ENCODE results near the gene AFF3.

The AFF3 gene

DNA sequence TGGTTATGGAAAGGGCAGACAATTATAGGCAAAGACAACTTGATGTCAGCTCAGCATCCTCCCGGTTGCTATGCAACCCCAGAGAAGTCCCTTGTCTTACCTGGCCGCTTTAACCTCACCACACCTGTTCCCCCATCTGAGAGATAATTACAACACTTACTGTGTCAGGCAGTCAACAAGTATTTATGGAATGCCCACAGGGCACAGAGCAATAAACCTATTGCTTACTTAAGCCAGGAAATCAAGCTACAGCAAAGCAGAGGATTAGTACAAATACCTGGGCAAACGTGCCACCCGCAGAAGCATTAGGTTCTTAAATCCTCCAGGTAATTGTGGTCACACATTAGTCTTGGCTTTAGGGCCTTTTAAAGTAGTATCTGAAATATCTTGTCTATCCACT, 332.2 kb downstream of the AFF3 start:
- H3K36me3 ChIP-seq (ENCODE audit: control insufficient read depth, insufficient read depth, low read length), result no peaks in the 10 kb centered on the region
- H3K9me3 ChIP-seq (ENCODE audit: control insufficient read depth, low read length), result no peaks in the 10 kb centered on the region
- no peak overlapping the region for H3K4me3 ChIP-seq (ENCODE audit: insufficient read depth, low read depth, low read length)
- peaks cover 18% of the 10 kb centered on the region for H3K4me1 ChIP-seq (ENCODE audit: control insufficient read depth, insufficient read depth, low read length)
- 90 to 95% methylated on average over 4 of the region's 4 CpGs for WGBS, 2 experiments
- H3K27ac ChIP-seq (ENCODE audit: insufficient read depth, low read depth, low read length, poor library complexity, severe bottlenecking), result no peak overlapping the region
- peaks cover 8% of the 10 kb centered on the region for H3K27me3 ChIP-seq (ENCODE audit: control insufficient read depth, insufficient read depth, low read length, poor library complexity, severe bottlenecking)

DNA sequence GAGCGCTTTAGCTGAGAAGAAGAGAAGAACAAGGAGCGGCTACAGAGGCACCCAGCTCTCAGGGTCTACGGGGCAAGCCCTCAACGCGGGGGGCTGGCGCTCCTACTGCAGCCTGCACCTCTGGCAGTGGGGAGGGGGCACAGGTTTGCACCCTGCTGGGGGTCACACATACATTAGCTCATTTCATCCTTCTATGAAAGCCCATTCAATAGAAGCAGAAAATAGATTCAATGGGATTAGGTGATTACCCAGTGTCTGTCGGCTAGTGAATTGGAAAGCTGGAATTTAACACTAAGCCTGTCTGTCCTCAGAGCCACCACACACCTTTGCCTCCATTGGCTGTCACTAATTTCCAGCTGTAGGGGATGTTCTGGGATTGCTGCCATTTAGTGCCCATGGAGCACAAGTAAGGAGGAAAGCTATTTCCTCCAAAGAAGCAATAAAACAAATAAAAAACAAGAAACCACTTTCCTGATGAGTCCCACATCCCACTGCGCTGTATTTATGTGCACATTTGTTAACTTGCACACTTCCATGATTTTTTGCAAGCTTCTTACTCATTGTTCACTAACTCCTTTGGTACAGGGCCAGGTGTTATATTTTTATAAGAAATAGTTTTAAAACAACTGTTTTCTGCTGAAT, 333.0 kb downstream of the AFF3 start:
- Histone ChIP-seq H3K36me3 (ENCODE audit: control insufficient read depth, insufficient read depth, low read length) (no peaks in the 10 kb centered on the region), H3K4me3 (ENCODE audit: insufficient read depth, low read depth, low read length) (no peak overlapping the region), H3K4me1 (ENCODE audit: control insufficient read depth, insufficient read depth, low read length) (peaks cover 18% of the 10 kb centered on the region), H3K27ac (ENCODE audit: insufficient read depth, low read depth, low read length, poor library complexity, severe bottlenecking) (no peak overlapping the region), H3K9me3 (ENCODE audit: control insufficient read depth, low read length) (no peaks in the 10 kb centered on the region), H3K27me3 (ENCODE audit: control insufficient read depth, insufficient read depth, low read length, poor library complexity, severe bottlenecking) (peaks cover 8% of the 10 kb centered on the region)
- 72 to 85% methylated on average over 8 of the region's 8 CpGs for WGBS, 2 experiments

DNA sequence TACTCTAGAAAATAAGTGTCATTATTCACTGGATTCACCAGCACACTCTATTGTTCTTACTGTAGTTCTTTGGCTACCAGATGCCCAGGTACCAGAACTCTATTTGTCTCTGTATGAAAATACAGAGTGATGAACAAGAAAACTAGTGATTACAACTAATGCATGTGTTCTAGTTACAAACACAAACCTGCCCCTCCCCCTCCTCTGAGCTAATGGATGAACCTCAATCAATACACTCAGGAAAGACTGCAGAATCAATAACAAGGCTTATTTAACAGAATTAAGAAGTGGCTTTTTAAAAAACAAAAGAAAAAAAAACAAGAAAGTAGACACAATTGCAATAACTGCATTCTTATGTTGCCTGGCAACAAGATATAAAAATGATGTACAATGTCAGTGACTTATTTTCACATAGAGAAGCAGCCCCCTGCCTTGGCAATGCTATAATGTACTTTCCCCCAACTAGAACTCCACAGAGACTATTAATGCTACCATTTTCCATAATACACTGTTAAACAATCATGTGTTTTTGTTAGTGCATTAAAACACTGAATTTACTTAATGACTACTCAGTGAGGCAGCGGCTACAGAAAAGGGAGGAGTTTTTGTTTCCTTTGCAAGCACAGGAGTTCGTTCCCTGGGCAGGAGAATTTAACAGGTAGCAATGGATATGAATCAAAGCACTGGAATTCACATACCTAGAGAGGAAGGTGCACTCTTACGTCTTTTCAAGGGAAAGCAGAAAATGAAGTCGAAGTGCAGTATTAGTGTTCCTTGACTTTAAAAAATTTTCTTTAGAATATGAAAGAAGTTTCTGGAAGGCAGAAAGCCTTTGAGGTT, 333.8 kb downstream of the AFF3 start:
- peaks cover 18% of the 10 kb centered on the region for H3K4me1 ChIP-seq (ENCODE audit: control insufficient read depth, insufficient read depth, low read length)
- H3K9me3 ChIP-seq (ENCODE audit: control insufficient read depth, low read length), result no peaks in the 10 kb centered on the region
- peaks cover 8% of the 10 kb centered on the region for H3K27me3 ChIP-seq (ENCODE audit: control insufficient read depth, insufficient read depth, low read length, poor library complexity, severe bottlenecking)
- H3K4me3 ChIP-seq (ENCODE audit: insufficient read depth, low read depth, low read length), result no peak overlapping the region
- 87 to 89% methylated on average over 4 of the region's 4 CpGs for WGBS, 2 experiments
- no peak overlapping the region for H3K27ac ChIP-seq (ENCODE audit: insufficient read depth, low read depth, low read length, poor library complexity, severe bottlenecking)
- no peaks in the 10 kb centered on the region for H3K36me3 ChIP-seq (ENCODE audit: control insufficient read depth, insufficient read depth, low read length)

DNA sequence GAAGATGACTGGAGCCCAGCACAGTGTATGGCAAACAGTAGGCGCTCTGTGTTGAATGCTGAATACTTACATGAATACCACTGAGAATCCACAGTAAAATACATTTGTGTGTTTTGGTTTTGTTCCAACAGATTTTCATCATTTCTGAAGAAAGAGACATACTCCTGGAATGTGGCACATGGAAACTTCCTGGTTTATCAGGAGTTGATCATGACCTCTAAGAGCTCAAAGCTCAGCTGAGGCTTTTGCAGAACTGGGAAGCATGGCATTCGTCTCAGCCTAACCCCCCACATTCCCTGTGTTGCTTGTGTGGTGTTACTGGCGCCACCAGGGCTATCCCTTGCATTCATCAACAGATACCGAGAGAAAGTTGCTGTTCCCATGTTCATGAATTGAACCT, 335.6 kb downstream of the AFF3 start:
- H3K27me3 ChIP-seq (ENCODE audit: control insufficient read depth, insufficient read depth, low read length, poor library complexity, severe bottlenecking), result peaks cover 8% of the 10 kb centered on the region
- H3K4me3 ChIP-seq (ENCODE audit: insufficient read depth, low read depth, low read length), result no peak overlapping the region
- H3K9me3 ChIP-seq (ENCODE audit: control insufficient read depth, low read length), result no peaks in the 10 kb centered on the region
- no peak overlapping the region for H3K27ac ChIP-seq (ENCODE audit: insufficient read depth, low read depth, low read length, poor library complexity, severe bottlenecking)
- no peaks in the 10 kb centered on the region for H3K36me3 ChIP-seq (ENCODE audit: control insufficient read depth, insufficient read depth, low read length)
- WGBS, 2 experiments, result 89 to 95% methylated on average over 4 of the region's 4 CpGs
- peaks cover 18% of the 10 kb centered on the region for H3K4me1 ChIP-seq (ENCODE audit: control insufficient read depth, insufficient read depth, low read length)

DNA sequence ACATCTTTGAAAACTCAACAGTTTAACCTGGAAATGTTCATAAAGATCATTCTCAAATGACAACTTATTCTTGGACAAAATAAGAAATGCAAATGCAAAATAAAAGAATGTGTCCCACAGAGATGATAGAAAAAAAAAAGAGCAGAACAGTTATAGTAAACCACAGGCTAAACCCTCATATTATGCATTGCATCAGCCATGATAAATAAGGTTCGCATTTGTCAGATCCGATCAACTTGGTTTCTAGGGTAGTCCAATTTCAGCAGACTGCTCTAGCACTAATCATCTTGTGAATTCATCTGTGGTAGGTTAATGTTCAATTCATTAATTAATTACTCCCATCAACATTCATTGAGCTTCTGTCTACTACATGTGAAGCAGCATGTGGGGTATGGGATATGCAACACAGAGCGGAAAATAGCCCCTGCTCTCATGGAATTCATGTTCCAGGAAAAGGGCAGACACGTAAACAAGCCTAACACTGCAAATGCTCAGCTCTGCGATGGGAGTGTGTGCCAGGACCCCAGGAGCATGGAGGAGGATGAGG, 336.4 kb downstream of the AFF3 start:
- peaks cover 8% of the 10 kb centered on the region for H3K27me3 ChIP-seq (ENCODE audit: control insufficient read depth, insufficient read depth, low read length, poor library complexity, severe bottlenecking)
- H3K36me3 ChIP-seq (ENCODE audit: control insufficient read depth, insufficient read depth, low read length), result no peaks in the 10 kb centered on the region
- H3K9me3 ChIP-seq (ENCODE audit: control insufficient read depth, low read length), result no peaks in the 10 kb centered on the region
- peaks cover 18% of the 10 kb centered on the region for H3K4me1 ChIP-seq (ENCODE audit: control insufficient read depth, insufficient read depth, low read length)
- 94 to 98% methylated on average over 5 of the region's 5 CpGs for WGBS, 2 experiments
- no peak overlapping the region for H3K27ac ChIP-seq (ENCODE audit: insufficient read depth, low read depth, low read length, poor library complexity, severe bottlenecking)
- no peak overlapping the region for H3K4me3 ChIP-seq (ENCODE audit: insufficient read depth, low read depth, low read length)

DNA sequence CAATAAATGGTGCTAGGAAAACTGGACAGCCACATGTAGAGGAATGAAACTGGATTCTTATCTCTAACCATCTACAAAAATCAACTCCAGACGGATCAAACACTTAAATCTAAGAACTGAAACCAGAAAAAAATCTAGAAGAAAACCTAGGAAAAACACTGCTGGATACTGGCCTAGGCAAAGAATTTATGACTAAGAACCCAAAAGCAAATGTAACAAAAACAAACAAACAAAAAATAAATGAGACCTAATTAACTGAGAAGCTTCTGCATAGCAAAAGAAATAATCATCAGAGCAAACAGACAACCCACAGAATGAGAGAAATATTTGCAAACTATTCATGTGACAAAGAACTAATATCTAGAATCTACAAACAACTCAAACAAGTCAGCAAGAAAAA, 338.5 kb downstream of the AFF3 start:
- WGBS, 2 experiments, result 77 to 95% methylated on average over 1 of the region's 1 CpG

DNA sequence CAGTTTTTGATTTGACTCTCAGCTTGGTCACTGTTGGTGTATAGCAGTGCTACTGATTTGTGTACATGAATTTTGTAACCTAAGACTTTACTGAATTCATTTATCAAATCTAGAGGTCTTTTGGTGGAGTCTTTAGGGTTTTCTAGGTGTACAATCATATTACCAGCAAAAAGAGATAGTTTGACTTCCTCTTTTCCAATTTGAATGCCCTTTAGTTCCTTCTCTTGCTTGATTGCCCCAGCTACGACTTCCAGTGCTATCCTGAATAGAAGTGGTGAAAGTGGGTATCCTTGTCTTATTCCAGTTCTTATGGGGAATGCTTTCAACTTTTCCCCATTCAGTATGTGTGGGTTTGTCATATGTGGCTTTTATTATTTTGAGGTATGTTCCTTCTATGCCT, 339.7 kb downstream of the AFF3 start:
- Histone ChIP-seq H3K9me3 (ENCODE audit: control insufficient read depth, low read length) (no peaks in the 10 kb centered on the region), H3K4me3 (ENCODE audit: insufficient read depth, low read depth, low read length) (no peak overlapping the region), H3K4me1 (ENCODE audit: control insufficient read depth, insufficient read depth, low read length) (peaks cover 1% of the 10 kb centered on the region), H3K27me3 (ENCODE audit: control insufficient read depth, insufficient read depth, low read length, poor library complexity, severe bottlenecking) (peaks cover 4% of the 10 kb centered on the region), H3K36me3 (ENCODE audit: control insufficient read depth, insufficient read depth, low read length) (no peaks in the 10 kb centered on the region), H3K27ac (ENCODE audit: insufficient read depth, low read depth, low read length, poor library complexity, severe bottlenecking) (no peak overlapping the region)
- 92 to 94% methylated on average over 1 of the region's 1 CpG for WGBS, 2 experiments

More for the DNA sequence above, 338.5 kb downstream of the AFF3 start:
- H3K27me3 ChIP-seq (ENCODE audit: control insufficient read depth, insufficient read depth, low read length, poor library complexity, severe bottlenecking), result peaks cover 4% of the 10 kb centered on the region
- peaks cover 12% of the 10 kb centered on the region for H3K4me1 ChIP-seq (ENCODE audit: control insufficient read depth, insufficient read depth, low read length)
- no peak overlapping the region for H3K27ac ChIP-seq (ENCODE audit: insufficient read depth, low read depth, low read length, poor library complexity, severe bottlenecking)
- no peaks in the 10 kb centered on the region for H3K36me3 ChIP-seq (ENCODE audit: control insufficient read depth, insufficient read depth, low read length)
- H3K4me3 ChIP-seq (ENCODE audit: insufficient read depth, low read depth, low read length), result no peak overlapping the region
- no peaks in the 10 kb centered on the region for H3K9me3 ChIP-seq (ENCODE audit: control insufficient read depth, low read length)

DNA sequence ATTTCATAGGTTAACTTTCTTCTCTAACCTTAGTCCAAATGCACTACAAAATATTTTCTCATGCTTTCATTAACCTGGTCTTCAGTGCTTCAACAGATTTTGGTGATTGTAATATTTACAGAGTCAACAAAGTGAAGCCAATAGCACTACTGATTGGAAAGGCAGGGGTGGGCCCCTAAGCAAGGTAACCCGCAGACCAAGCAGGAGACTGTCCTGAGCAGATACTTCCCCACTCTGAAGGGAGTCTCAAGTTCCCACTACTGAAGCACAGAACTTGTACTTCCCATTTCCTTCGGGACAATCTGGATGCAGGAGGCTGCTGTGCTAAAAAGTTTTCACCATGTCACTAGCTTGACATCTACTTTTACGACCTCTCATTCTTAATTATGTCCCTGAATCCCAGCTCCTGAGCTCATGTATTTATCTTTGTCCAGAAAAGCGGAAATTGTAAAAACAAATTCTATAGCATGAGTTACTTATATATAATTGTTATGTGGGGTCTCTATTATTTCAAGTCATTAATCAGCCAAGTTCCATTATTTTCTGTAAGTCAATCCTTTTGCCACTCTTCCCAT, 341.0 kb downstream of the AFF3 start:
- Histone ChIP-seq H3K4me1 (ENCODE audit: control insufficient read depth, insufficient read depth, low read length) (no peaks in the 10 kb centered on the region), H3K27ac (ENCODE audit: insufficient read depth, low read depth, low read length, poor library complexity, severe bottlenecking) (no peak overlapping the region), H3K4me3 (ENCODE audit: insufficient read depth, low read depth, low read length) (no peak overlapping the region), H3K36me3 (ENCODE audit: control insufficient read depth, insufficient read depth, low read length) (peaks cover 2% of the 10 kb centered on the region), H3K9me3 (ENCODE audit: control insufficient read depth, low read length) (peaks cover under 1% of the 10 kb centered on the region), H3K27me3 (ENCODE audit: control insufficient read depth, insufficient read depth, low read length, poor library complexity, severe bottlenecking) (peaks cover 3% of the 10 kb centered on the region)
- WGBS, 2 experiments, result 78% methylated on average over 3 of the region's 4 CpGs

DNA sequence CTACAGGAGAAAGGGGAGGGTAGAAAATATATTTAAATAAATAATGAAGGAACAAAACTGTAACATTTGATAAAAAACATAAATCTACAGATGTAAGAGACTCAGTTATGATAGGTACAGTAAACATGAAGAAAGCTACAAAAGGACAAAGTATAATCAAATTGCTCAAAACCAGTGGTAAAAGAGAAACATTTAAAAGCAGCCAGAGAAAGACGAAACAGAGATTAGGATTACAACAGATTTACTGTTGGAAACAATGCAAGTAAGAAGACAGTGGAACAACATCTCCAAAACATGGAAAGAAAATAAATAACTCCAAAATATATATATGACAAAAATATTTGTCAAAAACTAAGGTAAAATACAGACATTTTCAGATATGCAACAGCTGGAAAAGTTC, 344.9 kb downstream of the AFF3 start:
- WGBS, 2 experiments, result 83 to 92% methylated on average over 1 of the region's 1 CpG
- no peaks in the 10 kb centered on the region for H3K4me1 ChIP-seq (ENCODE audit: control insufficient read depth, insufficient read depth, low read length)

DNA sequence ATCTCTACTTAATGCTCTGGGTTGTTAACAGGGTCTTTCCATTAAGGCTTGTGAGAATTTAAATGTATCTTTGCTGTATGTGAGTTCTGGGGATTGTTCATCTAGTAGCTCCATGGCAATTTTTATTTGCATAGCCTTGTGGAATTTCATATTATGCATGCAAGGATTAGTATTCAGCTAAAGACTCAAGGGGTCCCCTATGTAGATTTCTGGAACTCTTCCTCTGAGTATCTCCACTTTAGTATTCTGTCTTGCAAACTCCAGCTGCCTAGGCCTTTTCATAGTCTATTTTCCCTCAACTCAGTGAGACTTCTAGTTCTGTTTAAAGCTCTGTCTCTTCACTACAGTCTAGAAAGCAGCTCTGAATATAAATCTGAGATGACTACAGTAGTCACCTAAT, 348.0 kb downstream of the AFF3 start:
- Histone ChIP-seq H3K27ac (ENCODE audit: insufficient read depth, low read depth, low read length, poor library complexity, severe bottlenecking) (no peak overlapping the region), H3K4me1 (ENCODE audit: control insufficient read depth, insufficient read depth, low read length) (no peaks in the 10 kb centered on the region), H3K27me3 (ENCODE audit: control insufficient read depth, insufficient read depth, low read length, poor library complexity, severe bottlenecking) (no peaks in the 10 kb centered on the region), H3K9me3 (ENCODE audit: control insufficient read depth, low read length) (peaks cover 2% of the 10 kb centered on the region), H3K4me3 (ENCODE audit: insufficient read depth, low read depth, low read length) (no peak overlapping the region), H3K36me3 (ENCODE audit: control insufficient read depth, insufficient read depth, low read length) (peaks cover 2% of the 10 kb centered on the region)

More for the DNA sequence above, 344.9 kb downstream of the AFF3 start:
- Histone ChIP-seq H3K27me3 (ENCODE audit: control insufficient read depth, insufficient read depth, low read length, poor library complexity, severe bottlenecking) (no peaks in the 10 kb centered on the region), H3K9me3 (ENCODE audit: control insufficient read depth, low read length) (peaks cover 2% of the 10 kb centered on the region), H3K4me3 (ENCODE audit: insufficient read depth, low read depth, low read length) (no peak overlapping the region), H3K36me3 (ENCODE audit: control insufficient read depth, insufficient read depth, low read length) (peaks cover 2% of the 10 kb centered on the region), H3K27ac (ENCODE audit: insufficient read depth, low read depth, low read length, poor library complexity, severe bottlenecking) (no peak overlapping the region)
